HG03196 (cell line): ENCODE results near the gene TLL1.

Experiments used
- ATAC-seq: cut with Tn5 transposase; IDR thresholded peaks from one replicate; pipeline ENCODE4 v1.9.1; 2021; ENCODE audit not compliant: unreplicated experiment

Gene TLL1

GRCh38 chr4:166042510-166043055 lies 169.5 kb downstream of the TLL1 start:
- ATAC-seq, result no peak

- ATAC-seq, result no peak
Measured at GRCh38 chr4:166043801-166044200, 170.8 kb downstream of the TLL1 start.

DNA sequence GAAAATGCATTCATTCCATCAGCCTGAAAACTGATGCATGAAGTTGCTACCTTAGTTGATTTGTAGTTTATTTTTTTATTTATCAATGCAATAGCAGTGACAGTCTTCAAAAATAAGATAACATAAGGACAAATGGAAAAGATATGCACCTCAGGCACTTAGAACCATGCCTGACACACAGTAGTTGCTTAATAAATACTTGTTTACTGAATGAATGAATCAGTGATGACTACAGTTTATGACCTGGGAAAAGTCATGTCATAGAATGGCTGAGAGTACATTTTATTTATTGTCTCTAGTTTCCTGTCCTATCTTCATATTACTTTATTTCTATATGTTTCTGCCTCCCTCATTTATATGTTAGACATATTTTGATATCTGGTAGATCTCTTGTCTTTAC lies 171.8 kb downstream of the TLL1 start:
- no peak for ATAC-seq

GRCh38 chr4:166045457-166045856 lies 172.4 kb downstream of the TLL1 start:
- no peak for ATAC-seq

- ATAC-seq, result no peak
Measured at GRCh38 chr4:166049036-166049435, 176.0 kb downstream of the TLL1 start.

DNA sequence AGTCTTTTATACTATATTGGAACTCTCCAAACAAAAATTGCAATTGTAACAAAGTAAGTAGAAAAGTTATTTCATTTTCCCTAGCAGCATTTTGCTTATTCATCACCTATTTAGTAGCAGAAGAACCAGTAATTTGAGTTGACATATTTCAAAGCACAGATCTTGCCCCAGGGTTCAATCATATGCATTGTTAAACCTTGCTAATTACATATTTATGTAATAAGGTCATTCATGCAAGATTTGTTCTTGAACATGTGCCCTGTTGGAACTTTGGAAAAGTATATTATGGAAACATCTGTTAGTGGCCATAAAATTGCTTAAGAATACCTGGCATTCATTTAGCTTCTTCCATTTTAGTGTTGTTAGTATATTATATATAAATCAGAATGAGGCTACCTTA lies 191.7 kb downstream of the TLL1 start:
- no peak for ATAC-seq

DNA sequence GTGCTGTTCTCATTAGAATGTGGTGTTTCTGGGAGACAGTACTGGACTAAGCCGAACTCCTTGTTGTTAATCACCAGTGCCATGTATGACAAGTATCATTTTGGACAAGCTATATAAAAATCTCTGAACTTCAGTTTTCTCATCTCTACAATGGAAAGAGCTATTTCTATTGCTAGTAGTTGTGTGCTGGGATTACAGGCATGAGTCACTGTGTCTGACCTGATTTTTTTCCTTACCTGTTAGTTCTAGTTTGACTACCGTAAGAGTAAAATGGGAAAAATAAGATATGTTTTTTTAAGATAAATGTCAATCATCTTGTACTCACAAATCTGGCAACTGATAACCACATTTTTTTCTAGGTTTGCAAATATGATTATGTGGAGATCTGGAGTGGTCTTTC lies 192.3 kb downstream of the TLL1 start:
- ATAC-seq, result no peak

GRCh38 chr4:166066936-166067335 lies 193.9 kb downstream of the TLL1 start:
- ATAC-seq, result no peak

GRCh38 chr4:166067915-166068314 lies 194.9 kb downstream of the TLL1 start:
- no peak for ATAC-seq

GRCh38 chr4:166073783-166074182 lies 200.7 kb downstream of the TLL1 start:
- no peak for ATAC-seq

- no peak for ATAC-seq
Measured at GRCh38 chr4:166075599-166075998, 202.6 kb downstream of the TLL1 start.

DNA sequence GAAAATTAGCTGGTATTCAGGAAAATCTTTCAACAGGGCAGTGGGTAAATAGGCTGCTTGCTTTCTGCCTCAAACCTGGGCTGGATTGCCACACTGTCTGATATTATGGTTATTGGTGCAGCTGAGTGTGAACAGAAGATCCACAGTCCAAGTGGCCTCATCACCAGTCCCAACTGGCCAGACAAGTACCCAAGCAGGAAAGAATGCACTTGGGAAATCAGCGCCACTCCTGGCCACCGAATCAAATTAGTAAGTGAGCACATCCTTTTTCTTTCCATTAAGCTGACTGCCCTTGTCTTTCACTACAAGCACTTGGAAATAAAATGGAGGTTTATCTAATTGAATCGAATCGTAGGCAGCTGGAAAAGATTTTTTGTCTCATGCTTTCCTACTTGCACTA lies 204.7 kb downstream of the TLL1 start:
- no peak for ATAC-seq

DNA sequence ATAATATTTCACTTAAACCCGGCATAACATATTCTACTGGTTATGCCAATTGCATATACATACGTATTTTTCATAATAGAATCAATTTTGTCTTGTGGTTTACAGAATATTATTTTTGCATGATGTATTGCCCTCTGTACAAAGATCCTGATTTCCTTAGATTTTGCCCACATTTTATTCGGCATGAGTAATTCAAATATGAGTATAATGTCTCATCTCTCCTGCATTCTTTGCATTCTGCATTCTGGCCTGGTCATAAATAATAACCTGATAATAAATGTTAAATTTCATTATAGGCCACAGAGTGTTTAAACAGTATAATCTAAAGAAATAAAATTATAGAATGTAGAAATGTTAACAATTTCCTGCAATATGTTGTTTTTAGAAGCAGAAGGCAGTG lies 205.3 kb downstream of the TLL1 start:
- no peak for ATAC-seq

DNA sequence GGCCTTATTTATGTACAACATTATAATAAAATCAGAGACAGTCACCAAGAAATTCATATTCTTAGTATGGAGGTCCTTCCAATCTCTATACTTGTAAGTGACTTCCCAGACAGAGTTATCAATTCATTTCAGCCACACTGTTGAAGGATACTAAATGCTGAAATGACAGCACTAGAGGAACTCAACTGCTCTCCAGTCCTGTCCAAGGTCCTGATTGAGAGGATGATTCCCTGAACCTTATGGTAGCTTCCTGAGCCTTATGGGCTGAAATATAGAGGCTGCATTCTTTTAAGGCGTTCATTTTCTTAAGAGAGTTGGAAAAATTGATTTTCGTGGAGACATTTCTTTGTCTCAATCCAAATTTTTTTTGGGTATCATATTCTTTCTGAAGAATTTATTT lies 205.9 kb downstream of the TLL1 start:
- no peak for ATAC-seq

DNA sequence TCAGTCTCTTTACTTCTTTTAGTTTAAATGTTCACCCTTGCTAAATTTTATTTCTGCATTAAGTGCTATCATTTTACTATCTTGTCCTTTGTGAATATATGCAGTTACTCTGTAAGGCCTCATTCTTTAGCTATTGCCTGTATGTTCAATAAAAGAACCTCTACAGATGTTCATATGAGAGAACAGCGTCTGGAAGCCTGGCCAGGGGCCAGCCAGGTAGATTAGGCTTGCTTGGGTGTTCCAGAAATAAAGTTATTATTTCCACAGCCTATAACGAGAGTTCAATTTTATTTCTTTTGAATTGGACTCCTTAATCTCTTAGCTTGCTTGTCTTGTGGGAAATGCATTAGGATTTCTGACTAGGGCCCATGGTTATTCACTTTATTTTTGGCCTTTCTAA lies 214.5 kb downstream of the TLL1 start:
- ATAC-seq, result no peak

DNA sequence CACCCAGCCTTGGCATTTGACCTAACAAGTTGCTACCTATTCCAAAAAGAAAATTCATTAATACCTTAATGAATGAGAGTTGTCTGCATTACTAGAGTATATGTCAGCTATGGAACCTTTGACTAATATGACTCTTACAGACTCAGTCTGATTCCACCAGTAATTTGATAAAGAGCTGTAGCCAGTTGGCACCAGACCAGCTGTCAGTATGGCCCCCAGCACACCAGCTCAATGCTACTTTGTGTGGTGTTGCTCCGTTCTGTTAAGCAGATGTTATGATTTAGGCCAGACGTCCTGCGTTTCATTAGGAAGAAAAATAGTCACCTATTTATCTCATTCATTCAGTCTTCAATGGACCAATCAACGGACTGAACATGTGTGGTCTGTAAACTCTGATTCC lies 215.5 kb downstream of the TLL1 start:
- no peak for ATAC-seq

DNA sequence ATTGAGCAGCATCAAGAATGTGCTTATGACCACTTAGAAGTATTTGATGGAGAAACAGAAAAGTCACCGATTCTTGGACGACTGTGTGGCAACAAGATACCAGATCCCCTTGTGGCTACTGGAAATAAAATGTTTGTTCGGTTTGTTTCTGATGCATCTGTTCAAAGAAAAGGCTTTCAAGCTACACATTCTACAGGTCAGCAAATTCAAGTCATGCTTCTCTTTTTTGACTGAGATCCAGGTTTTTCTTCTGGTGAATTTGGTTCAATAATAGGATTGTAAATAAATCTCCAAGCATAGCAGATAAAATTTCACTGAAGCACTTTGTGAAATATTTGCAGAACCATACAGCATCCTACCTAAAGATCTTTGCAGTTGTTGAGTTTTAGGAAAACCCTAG lies 218.1 kb downstream of the TLL1 start:
- ATAC-seq, result no peak

- no peak for ATAC-seq
Measured at GRCh38 chr4:166091912-166092510, 219.0 kb downstream of the TLL1 start.

DNA sequence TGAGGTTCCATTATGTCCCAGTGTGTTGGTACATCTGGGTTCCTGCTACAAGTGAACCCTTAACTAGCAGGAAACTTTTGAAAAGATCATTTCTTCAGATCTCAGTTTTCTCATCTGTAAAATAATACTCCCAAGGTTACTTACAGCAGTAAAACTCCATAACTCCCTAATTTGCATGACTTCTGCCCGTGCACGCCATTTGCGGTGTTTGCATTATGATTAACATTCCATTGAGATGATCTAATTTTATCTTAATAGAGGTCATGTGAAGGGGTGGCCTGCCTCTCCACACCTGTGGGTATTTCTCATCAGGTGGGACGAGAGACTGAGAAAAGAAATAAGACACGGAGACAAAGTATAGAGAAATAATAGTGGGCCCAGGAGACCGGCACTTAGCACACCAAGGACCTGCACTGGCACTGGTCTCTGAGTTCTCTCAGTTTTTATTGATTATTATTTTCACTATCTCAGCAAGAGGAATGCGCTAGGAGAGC lies 219.8 kb downstream of the TLL1 start:
- ATAC-seq, result no peak

DNA sequence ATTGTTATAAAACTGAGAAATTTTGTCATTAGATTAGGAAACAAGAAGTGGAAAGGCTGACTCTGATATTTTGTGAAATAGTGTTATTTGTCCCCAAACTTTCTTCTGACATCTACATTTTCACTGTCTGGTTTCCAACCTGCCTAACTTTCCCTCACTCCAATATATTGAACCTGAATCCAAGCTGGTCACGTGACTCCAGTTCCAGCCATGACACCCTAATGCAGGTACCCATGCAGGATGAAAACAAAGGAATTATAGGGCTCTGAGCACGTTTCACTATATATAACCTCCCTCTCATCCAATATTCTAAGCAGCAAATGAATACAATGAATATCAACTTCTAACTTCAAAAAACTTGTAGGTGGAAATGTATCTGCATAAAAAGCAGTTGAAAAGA lies 231.6 kb downstream of the TLL1 start:
- no peak for ATAC-seq

- ATAC-seq, result no peak
Measured at GRCh38 chr4:166121897-166122296, 248.9 kb downstream of the TLL1 start.

- no peak for ATAC-seq
Measured at GRCh38 chr4:166123546-166123945, 250.5 kb downstream of the TLL1 start.

DNA sequence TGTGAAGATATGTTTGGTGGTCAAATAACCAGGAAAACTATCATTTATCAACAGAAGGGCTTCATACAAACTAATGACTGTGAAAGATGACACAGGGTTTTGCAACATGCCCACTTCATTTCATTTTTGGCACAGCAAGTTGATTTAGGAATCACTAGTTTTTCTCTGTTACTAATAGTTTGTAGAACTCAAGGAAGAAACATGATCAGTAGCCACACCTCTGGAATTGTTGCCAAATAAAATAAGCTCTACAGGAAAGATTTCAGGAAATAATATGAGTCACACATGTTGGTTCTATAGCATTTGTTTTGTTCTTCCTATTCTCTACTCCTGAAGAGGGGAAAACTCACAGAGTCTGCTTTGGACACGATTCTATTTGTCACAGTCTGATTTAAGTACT lies 255.4 kb downstream of the TLL1 start:
- no peak for ATAC-seq
